A204.1 (cell line): Measurements from ENCODE around the gene ELOVL2.

Source experiments
- FAIRE-seq: peaks from 2 replicates; lab custom pipeline; 2012; peaks lifted over from hg19 to GRCh38; lab: Jason Lieb, UNC

Gene ELOVL2

GRCh38 chr6:10977231-10977968, 66.7 kb downstream of the ELOVL2 start:
- FAIRE-seq = no peak

GRCh38 chr6:10976571-10976970, 67.5 kb downstream of the ELOVL2 start:
- no peak for FAIRE-seq

- no peak for FAIRE-seq
Observed at GRCh38 chr6:10972196-10972595, 71.9 kb downstream of the ELOVL2 start.

- no peak for FAIRE-seq
Observed at GRCh38 chr6:10970731-10971130, 73.4 kb downstream of the ELOVL2 start.

- no peak for FAIRE-seq
Observed at GRCh38 chr6:10968776-10969175, 75.3 kb downstream of the ELOVL2 start.

GRCh38 chr6:10964684-10965083, 79.4 kb downstream of the ELOVL2 start:
- FAIRE-seq = no peak

GRCh38 chr6:10963113-10963512, 81.0 kb downstream of the ELOVL2 start:
- no peak for FAIRE-seq

GRCh38 chr6:10962673-10963072, 81.4 kb downstream of the ELOVL2 start:
- no peak for FAIRE-seq

- no peak for FAIRE-seq
Observed at GRCh38 chr6:10961837-10962236, 82.3 kb downstream of the ELOVL2 start.

GRCh38 chr6:10960171-10960570, 83.9 kb downstream of the ELOVL2 start:
- no peak for FAIRE-seq

GRCh38 chr6:10957414-10957886, 86.7 kb downstream of the ELOVL2 start:
- FAIRE-seq = no peak

GRCh38 chr6:10956776-10957175, 87.3 kb downstream of the ELOVL2 start:
- FAIRE-seq = no peak

GRCh38 chr6:10954590-10955010, 89.5 kb downstream of the ELOVL2 start:
- no peak for FAIRE-seq

- peak; percentile 92 for FAIRE-seq
Observed at GRCh38 chr6:10951675-10952282, 92.3 kb downstream of the ELOVL2 start.

GRCh38 chr6:10949579-10950490, 94.3 kb downstream of the ELOVL2 start:
- no peak for FAIRE-seq

GRCh38 chr6:10947966-10948365, 96.1 kb downstream of the ELOVL2 start:
- FAIRE-seq = no peak

- FAIRE-seq = no peak
Observed at GRCh38 chr6:10945845-10946244, 98.3 kb downstream of the ELOVL2 start.

GRCh38 chr6:10939840-10940239, 104.3 kb downstream of the ELOVL2 start:
- no peak for FAIRE-seq

GRCh38 chr6:10933126-10933525, 111.0 kb downstream of the ELOVL2 start:
- no peak for FAIRE-seq
